Stimulated activated naive CD8-positive, alpha-beta T cell treated with anti-CD3 and anti-CD28 coated beads, Interleukin-15, amount 100 ng/mL, for 72 hours (primary cell): Measurements from ENCODE around the gene EPB41L4A.
"Not testable (repeated sequence)": the region's sequence is repeated elsewhere in the genome, so short reads cannot be mapped to it uniquely, and the experiment has no call there.

ENCODE experiments used
- ATAC-seq: fragments of 150-1000 bp; cut with Tn5 transposase; 2 replicates; pipeline ENCODE4 v1.10.0; 2021; ENCODE audit warnings: mild to moderate bottlenecking, moderate library complexity
- DNase-seq, 2 donors: peaks; one replicate each; pipeline ENCODE4 v3.0.0; 2021 to 2022
- H3K27ac Mint-ChIP-seq, 2 donors: one replicate each; pipeline ENCODE4 v1.8.0; 2022; ENCODE audit warnings: mild to moderate bottlenecking in 2 of 2, mixed read lengths in 2 of 2, moderate library complexity in 2 of 2
- H3K27me3 Mint-ChIP-seq: one replicate; pipeline ENCODE4 v1.8.0; 2022; ENCODE audit warnings: mixed read lengths
- H3K4me1 Mint-ChIP-seq: one replicate; pipeline ENCODE4 v1.8.0; 2022; ENCODE audit warnings: mild to moderate bottlenecking, mixed read lengths
- H3K4me3 Mint-ChIP-seq, 2 donors: one replicate each; pipeline ENCODE4 v1.8.0; 2022; ENCODE audit warnings: mild to moderate bottlenecking in 2 of 2, mixed read lengths in 2 of 2, moderate library complexity in 1 of 2
- H3K9me3 Mint-ChIP-seq, 2 donors: one replicate each; pipeline ENCODE4 v1.8.0; 2022; ENCODE audit warnings: mixed read lengths in 2 of 2

EPB41L4A gene

DNA sequence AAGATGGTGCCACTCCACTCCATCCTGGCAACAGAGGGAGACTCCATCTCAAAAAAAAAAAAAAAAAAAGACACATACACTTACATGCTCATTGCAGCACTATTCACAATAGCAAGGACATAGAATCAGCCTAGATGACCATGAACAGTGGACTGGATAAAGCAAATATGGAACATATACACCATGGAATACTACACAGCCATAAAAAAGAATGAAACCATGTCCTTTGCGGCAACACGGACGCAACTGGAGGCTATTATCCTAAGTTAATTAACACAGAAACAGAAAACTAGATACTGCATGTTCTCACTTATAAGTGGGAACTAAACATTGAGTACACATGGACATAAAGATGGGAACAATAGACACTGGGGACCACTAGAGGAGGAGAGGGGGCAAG lies 210.9 kb downstream of the EPB41L4A start:
- H3K4me3 Mint-ChIP-seq, ATAC-seq, DNase-seq, H3K27ac Mint-ChIP-seq, H3K9me3 Mint-ChIP-seq, H3K4me1 Mint-ChIP-seq: not testable (repeated sequence)
- peaks cover 42% of the 10 kb centered on the region for H3K27me3 Mint-ChIP-seq

DNA sequence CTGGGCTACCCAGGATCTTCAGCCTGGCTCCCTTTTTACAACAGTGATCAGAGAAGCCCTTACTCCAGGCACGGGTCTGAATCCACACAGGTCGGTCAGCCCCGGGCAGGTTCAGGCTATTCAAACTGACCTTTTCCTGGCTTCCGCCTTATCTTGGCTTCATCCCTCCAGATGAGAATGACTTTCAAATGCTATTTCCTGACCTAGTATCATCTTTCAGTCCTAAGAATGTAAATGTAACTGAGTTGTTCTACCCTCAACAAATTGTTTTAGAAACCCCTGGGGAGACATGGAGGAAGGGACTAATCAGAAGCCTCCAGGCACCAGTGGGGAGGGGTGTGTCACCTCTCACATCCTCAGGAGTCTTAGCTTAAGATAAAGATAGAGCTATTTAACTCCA lies 213.2 kb downstream of the EPB41L4A start:
- Mint-ChIP-seq H3K4me3 (no peak overlapping the region), H3K27me3 (peaks cover 54% of the 10 kb centered on the region), H3K9me3 (no peaks in the 10 kb centered on the region), H3K27ac (no peak overlapping the region), H3K4me1 (no peaks in the 10 kb centered on the region)
- ATAC-seq (no peak), DNase-seq (no peak)

DNA sequence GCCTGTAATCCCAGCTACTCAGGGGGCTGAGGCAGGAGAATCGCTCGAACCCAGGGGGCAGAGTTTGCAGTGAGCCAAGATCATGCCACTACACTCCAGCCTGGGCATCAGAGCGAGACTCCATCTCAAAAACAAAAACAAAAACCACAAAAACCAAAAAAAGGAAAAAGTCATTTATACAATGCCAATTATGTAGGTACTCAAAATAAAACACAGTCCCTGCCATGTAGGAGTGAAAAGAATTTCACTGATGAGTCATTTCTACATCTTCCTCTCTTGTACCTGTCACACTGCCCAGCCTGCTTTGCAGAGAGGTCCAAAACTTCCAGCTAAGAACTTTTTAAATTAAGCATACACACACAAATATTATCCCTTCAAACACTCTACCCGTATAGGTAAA lies 215.8 kb downstream of the EPB41L4A start:
- no peak for DNase-seq
- no peak for ATAC-seq
- H3K9me3 Mint-ChIP-seq, result no peaks in the 10 kb centered on the region
- H3K27ac Mint-ChIP-seq, result no peak overlapping the region
- peaks cover 60% of the 10 kb centered on the region for H3K27me3 Mint-ChIP-seq
- H3K4me1 Mint-ChIP-seq, result no peaks in the 10 kb centered on the region
- no peak overlapping the region for H3K4me3 Mint-ChIP-seq

DNA sequence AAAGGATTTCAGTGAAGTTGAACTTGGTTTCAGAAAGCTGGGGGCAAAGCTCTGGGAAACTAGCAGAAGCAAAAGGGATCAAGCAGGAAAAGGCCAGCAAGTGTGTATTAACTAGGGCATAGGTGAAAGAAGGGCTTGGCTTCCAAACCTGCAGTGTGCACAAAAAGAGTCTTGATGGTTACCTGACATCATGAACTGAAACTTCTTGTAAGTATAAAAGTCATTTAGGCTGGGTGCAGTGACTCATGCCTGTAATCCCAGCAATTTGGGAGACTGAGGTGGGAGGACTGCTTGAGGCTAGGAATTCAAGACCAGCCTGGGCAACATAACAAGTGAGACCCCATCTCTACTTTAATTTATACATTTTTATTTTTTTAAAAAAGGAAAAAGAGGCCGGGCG lies 216.4 kb downstream of the EPB41L4A start:
- no peak overlapping the region for H3K4me3 Mint-ChIP-seq
- H3K9me3 Mint-ChIP-seq, result no peaks in the 10 kb centered on the region
- peaks cover 57% of the 10 kb centered on the region for H3K27me3 Mint-ChIP-seq
- no peak overlapping the region for H3K27ac Mint-ChIP-seq
- ATAC-seq (no peak), DNase-seq (no peak)
- H3K4me1 Mint-ChIP-seq, result no peaks in the 10 kb centered on the region

DNA sequence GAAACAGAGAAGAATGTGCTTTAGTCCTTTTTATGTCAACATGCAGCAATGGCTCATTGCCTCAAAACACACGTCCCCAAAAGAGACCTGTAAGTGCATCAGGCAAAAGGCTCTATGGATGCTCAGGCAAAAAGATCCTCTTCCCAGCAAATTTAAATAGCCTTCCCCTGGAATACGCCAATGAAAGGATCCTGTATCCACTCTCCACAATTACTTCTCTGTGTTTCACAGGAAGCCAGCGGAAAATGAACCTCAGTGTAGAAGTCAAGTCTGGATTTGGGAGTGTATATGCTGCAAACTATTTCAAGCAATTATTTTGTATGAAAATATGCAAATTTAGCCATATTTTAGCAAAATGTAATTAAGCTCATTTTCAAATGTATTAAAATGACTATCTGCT lies 217.9 kb downstream of the EPB41L4A start:
- Mint-ChIP-seq H3K4me1 (no peaks in the 10 kb centered on the region), H3K27ac (no peak overlapping the region), H3K9me3 (no peaks in the 10 kb centered on the region), H3K4me3 (no peak overlapping the region), H3K27me3 (peaks cover 41% of the 10 kb centered on the region)
- ATAC-seq (no peak), DNase-seq (no peak)

DNA sequence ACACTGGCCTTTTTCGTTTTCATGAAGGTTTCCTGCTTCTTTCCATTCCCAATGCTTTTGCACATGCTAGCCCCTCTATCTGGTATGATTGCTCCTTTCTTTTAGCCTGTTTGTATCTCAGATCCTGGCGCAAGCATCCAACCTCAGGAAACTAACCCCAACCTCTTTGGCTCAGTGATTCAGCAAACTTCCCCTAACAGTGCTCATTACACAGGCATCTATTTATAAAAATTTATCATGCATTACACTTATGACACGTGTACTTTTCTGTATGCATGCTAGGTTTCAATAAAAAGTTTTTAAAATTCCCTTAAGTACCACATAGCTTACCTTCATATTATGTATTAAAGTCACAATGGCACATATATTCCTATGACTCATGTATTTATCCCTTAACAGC lies 218.9 kb downstream of the EPB41L4A start:
- Mint-ChIP-seq H3K9me3 (no peaks in the 10 kb centered on the region), H3K4me1 (no peaks in the 10 kb centered on the region), H3K27me3 (peaks cover 34% of the 10 kb centered on the region), H3K4me3 (no peak overlapping the region), H3K27ac (no peak overlapping the region)
- DNase-seq (no peak), ATAC-seq (no peak)

DNA sequence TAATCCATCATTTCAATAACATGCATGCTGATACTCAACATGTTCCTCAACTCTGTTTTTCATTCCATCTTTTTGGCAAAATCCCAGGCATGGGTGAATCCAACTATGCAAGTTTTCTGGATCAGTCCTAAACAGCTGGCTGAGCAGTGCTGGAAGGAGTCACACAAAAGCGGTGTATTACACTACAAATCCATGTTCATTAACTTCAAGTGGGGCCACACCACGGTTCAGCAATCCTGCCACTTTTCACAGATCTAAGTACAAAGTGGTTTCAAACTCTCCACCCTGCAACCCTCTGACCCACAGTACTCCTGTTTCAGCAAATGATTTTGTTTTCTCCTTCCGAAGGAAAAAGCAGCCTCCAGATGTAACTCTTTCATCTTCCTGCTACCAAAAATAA lies 222.5 kb downstream of the EPB41L4A start:
- H3K4me1 Mint-ChIP-seq, result no peaks in the 10 kb centered on the region
- no peaks in the 10 kb centered on the region for H3K9me3 Mint-ChIP-seq
- H3K27me3 Mint-ChIP-seq, result peaks cover 18% of the 10 kb centered on the region
- no peak overlapping the region for H3K27ac Mint-ChIP-seq
- H3K4me3 Mint-ChIP-seq, result no peak overlapping the region
- ATAC-seq, result no peak
- no peak for DNase-seq

DNA sequence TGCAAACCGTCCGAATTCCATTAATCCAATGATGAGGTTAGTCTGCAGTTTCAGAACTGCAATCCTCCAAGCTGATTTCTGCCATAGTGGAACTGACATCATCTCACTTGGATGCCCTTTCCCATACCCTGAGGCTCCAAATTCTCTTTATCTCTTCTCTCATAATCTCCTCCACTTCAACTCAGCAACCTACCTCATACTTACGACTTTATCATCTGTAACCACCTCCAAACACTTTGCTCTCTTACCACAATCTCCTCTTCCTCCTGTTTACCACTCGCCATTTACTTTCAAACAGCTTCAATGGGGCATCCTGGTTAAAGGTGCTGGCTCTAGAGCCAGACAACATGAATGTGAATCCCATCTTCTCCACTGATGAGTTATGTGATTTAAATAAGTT lies 223.2 kb downstream of the EPB41L4A start:
- ATAC-seq, result no peak
- H3K27me3 Mint-ChIP-seq, result peaks cover 19% of the 10 kb centered on the region
- DNase-seq, result no peak
- H3K9me3 Mint-ChIP-seq, result no peaks in the 10 kb centered on the region
- no peaks in the 10 kb centered on the region for H3K4me1 Mint-ChIP-seq
- H3K4me3 Mint-ChIP-seq, result no peak overlapping the region
- H3K27ac Mint-ChIP-seq, result no peak overlapping the region

DNA sequence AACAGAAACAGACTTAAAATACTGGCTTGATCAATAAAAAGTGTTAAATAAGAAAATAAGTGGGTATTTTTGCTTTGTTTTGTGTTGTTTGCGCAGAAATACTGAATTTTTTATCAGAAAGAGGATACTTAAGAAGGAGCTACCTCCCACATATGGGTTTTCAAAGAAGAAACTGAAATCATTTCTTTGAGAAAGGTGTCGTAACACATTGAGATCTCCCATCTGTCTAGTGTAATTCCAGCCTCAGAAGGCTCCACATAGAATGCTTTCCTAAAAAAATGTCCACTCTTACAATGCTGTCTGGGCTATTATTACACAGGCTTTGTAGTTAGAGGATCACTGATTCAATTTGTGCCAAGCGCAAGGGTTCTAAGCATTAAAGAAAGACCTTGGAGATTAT lies 226.2 kb downstream of the EPB41L4A start:
- Mint-ChIP-seq H3K4me1 (no peaks in the 10 kb centered on the region), H3K27ac (no peak overlapping the region), H3K9me3 (no peaks in the 10 kb centered on the region), H3K4me3 (no peak overlapping the region), H3K27me3 (peaks cover 33% of the 10 kb centered on the region)
- ATAC-seq, result no peak
- DNase-seq, result no peak

DNA sequence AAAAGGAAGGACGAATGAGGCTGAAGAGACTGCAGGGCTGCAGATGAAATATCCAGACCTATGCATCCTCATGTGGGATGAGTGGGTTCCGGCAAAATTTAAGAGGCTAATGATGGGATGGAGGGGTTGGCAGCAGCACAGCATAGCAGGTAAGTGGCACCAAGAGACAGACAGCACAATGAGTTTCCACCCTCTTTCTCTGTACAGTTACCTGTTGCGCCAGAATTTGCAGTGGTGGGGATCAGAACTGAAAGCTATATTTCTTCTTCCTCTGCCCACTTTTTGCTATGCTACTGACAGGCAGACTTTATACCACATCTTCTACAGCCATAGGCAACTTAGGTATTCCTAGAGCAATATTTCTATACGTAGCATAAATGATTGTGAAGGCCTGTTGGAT lies 227.0 kb downstream of the EPB41L4A start:
- ATAC-seq (no peak), DNase-seq (no peak)
- H3K27ac Mint-ChIP-seq, result no peak overlapping the region
- peaks cover 40% of the 10 kb centered on the region for H3K27me3 Mint-ChIP-seq
- H3K4me1 Mint-ChIP-seq, result no peaks in the 10 kb centered on the region
- no peaks in the 10 kb centered on the region for H3K9me3 Mint-ChIP-seq
- H3K4me3 Mint-ChIP-seq, result no peak overlapping the region

DNA sequence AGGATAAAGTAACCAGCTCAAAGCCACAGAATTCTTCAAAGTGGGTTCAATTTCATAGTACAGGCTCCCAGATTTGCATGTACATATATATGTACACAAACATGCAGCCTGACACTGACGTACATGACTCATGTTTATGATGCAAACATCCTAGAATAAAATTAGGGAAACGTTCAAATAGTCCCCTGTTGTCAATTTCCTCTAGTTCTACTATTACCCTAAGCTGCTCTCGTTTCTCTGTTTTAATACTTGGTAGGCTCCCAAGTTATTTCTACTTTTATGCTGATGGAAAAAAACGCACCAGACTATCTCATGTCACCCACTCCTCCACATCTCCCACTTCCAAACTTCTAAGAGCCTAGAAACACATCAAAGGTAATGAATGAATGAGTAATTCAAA lies 229.7 kb downstream of the EPB41L4A start:
- DNase-seq (no peak), ATAC-seq (no peak)
- Mint-ChIP-seq H3K4me3 (no peak overlapping the region), H3K9me3 (no peaks in the 10 kb centered on the region), H3K4me1 (no peaks in the 10 kb centered on the region), H3K27ac (no peak overlapping the region), H3K27me3 (peaks cover 40% of the 10 kb centered on the region)

DNA sequence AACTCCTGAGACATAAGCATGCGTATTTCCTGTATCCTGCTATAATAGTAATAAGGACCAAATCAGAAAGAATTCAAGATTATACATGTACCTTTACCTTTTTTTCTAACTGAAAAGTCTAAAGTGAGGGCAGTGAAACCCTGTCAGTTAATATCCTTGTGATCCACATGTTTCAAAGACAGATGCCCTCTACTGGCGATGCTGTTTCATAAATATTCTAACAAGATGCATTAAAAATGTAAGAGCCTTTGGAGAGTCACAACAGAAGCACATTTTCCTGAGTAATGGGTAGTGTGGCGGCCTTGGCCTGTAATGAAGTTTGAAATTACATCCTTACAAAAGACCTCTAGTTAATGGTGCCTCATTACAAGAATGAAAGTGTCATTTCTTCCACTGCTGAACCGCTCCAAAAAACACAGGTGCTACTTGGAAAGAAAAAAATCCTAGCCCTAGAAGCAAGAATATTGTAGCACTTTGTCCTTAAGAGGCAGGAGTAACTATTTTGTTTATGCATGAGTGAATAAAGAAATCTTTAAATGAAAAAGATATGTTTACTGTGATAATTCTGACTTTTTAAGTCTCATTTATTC lies 232.6 kb downstream of the EPB41L4A start:
- ATAC-seq (peak; percentile 50), DNase-seq (no peak)
- no peaks in the 10 kb centered on the region for H3K4me1 Mint-ChIP-seq
- H3K9me3 Mint-ChIP-seq, result no peaks in the 10 kb centered on the region
- no peak overlapping the region for H3K27ac Mint-ChIP-seq
- H3K27me3 Mint-ChIP-seq, result peaks cover 34% of the 10 kb centered on the region
- H3K4me3 Mint-ChIP-seq, result no peak overlapping the region

DNA sequence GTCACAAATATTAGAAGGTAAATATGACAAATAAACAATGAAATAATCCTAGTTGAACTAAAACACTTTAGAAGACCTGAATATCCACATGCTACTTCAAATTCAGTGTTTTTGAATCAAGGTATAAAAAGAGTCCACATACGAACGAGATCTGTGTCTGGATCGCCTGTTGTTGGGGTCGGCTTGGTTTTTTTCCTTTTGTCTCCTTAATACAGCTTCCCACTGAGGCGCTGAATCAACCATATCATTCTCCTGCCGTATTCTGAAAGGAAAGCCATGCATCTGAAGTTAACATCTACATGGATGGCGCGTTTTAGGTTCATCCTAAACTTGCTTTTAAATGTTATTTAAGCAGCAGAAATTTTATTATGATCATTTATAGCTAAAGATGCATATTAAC lies 235.2 kb downstream of the EPB41L4A start:
- DNase-seq (no peak), ATAC-seq (no peak)
- H3K4me1 Mint-ChIP-seq, result no peaks in the 10 kb centered on the region
- H3K9me3 Mint-ChIP-seq, result no peaks in the 10 kb centered on the region
- peaks cover 22% of the 10 kb centered on the region for H3K27me3 Mint-ChIP-seq
- H3K27ac Mint-ChIP-seq, result no peak overlapping the region
- no peak overlapping the region for H3K4me3 Mint-ChIP-seq

DNA sequence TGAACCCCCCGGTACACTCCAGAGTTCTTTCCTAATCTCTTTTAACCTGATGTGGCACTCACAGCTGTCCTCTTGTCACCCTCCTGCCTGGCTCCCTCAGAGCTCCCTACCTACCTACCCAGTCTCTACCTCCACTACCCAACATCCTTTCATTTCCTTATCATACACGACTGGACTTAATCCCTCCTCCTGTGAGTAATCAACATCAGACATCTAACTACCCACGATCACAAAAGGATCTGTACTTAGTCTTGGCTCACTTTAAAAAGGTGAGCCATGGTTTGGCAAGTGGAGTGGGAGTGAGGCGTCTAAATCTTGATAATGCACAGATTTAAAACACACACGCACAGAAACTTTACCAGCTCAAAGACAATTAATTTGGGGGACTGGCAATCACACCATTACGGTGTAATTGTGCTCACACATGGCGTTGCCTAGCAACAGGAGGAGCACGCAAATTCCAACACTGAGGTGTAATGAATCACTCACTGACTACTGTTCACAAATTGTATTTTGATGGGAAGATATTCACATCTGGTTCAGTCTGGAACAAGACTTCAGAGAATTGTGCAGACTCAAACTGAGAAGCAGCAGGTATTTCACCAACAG lies 235.9 kb downstream of the EPB41L4A start:
- Mint-ChIP-seq H3K27me3 (peaks cover 16% of the 10 kb centered on the region), H3K4me3 (no peak overlapping the region), H3K9me3 (no peaks in the 10 kb centered on the region), H3K27ac (no peak overlapping the region), H3K4me1 (no peaks in the 10 kb centered on the region)
- DNase-seq (no peak), ATAC-seq (peak; percentile 40)

DNA sequence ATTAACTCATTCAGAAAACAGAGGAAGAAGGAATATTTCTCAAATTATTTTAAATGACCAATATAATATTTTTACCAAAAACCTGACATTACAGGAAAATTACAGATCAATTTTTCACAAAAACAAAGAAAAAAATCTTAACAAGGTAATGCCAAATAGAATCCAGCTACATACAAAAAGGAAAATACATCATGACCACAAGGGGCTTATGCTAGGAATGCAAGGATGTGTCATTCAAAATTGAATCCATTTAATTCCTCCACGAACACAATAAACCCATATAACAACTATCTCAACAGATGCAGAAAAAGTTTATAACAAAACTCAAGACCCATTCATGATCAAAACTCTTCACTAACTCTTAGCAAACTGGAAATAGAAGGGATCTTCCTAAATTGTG lies 239.8 kb downstream of the EPB41L4A start:
- H3K27ac Mint-ChIP-seq, result no peak overlapping the region
- H3K4me3 Mint-ChIP-seq, result no peak overlapping the region
- DNase-seq (no peak), ATAC-seq (no peak)
- no peaks in the 10 kb centered on the region for H3K4me1 Mint-ChIP-seq
- peaks cover 5% of the 10 kb centered on the region for H3K27me3 Mint-ChIP-seq
- no peaks in the 10 kb centered on the region for H3K9me3 Mint-ChIP-seq

DNA sequence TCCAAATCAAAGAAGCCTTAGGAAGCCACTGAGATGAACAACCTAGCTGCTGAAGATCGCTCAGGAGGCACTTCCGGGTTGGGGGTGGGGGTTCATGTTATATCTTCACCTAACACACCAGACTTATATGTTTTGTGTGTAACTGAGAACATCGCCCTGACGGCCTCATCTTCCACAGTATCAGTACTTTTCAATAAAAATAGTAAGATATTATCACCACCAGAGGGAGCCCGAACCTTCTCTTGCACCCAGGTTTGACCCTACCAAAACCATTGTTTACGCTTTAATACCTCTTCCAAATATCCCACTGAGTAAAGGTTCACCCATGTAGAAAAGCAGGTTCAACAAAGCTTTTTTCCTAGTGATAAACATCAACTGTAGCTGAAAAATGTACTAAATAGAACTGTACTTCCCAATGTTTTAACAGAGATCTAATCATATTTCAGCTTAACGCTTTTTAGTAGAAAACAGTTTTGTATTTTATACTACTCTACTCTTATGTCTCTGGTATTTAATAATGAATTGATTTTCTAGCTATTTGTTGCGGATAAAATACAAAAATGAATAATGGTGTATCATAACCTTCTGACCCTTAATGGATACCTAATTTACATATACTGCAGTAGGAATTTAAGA lies 244.0 kb downstream of the EPB41L4A start:
- ATAC-seq (peak; percentile 87), DNase-seq (peak; percentile 28 to 35)
- H3K27ac Mint-ChIP-seq, result no peak overlapping the region
- no peaks in the 10 kb centered on the region for H3K9me3 Mint-ChIP-seq
- H3K27me3 Mint-ChIP-seq, result peaks cover 5% of the 10 kb centered on the region
- peak overlapping the region in 1 of 2 donors; percentile 46 for H3K4me3 Mint-ChIP-seq
- H3K4me1 Mint-ChIP-seq, result no peaks in the 10 kb centered on the region
